K562 (cell line): ENCODE data around the gene FMN2.

Experiments used
- E2F1 ChIP-seq: sonication (generic); formaldehyde crosslinking; IDR thresholded peaks from 2 replicates; pipeline ENCODE4 v1.8.1; 2023; ENCODE audit warnings: mild to moderate bottlenecking, missing genetic modification reagents, moderate library complexity
- HDAC2 ChIP-seq: fragments of 450-650 bp; IDR thresholded peaks from 2 replicates; pipeline ENCODE4 v1.6.1; 2016; ENCODE audit warnings: mild to moderate bottlenecking
- RAD51 ChIP-seq: fragments of 450-650 bp; IDR thresholded peaks from 2 replicates; pipeline ENCODE4 v1.7.1; 2016; ENCODE audit warnings: low read depth, mild to moderate bottlenecking, borderline replicate concordance
- RBM34 ChIP-seq: fragments of 200-400 bp; formaldehyde crosslinking; IDR thresholded peaks from 2 replicates; pipeline ENCODE4 v1.6.1; 2018; ENCODE audit warnings: low read length, borderline replicate concordance; ENCODE audit not compliant: insufficient read depth
- SNAPC5 ChIP-seq: fragments of 250-450 bp; sonication (Bioruptor Pico); IDR thresholded peaks from 2 replicates; pipeline ENCODE4 v1.8.0; 2021; ENCODE audit warnings: moderate library complexity, mild to moderate bottlenecking, inconsistent platforms
- TAF1 ChIP-seq: IDR thresholded peaks from 2 replicates; pipeline ENCODE4 v1.6.1; 2011; ENCODE audit warnings: mild to moderate bottlenecking, low read length, moderate library complexity; ENCODE audit not compliant: insufficient read depth, control insufficient read depth, severe bottlenecking; ENCODE audit errors: extremely low read depth
- ZBTB26 ChIP-seq: fragments of 450-650 bp; formaldehyde crosslinking; IDR thresholded peaks from 2 replicates; pipeline ENCODE4 v1.4.0; 2022; ENCODE audit warnings: missing genetic modification characterization
- ZZZ3 ChIP-seq: fragments of 450-650 bp; IDR thresholded peaks from 2 replicates; pipeline ENCODE4 v1.6.1; 2016; ENCODE audit warnings: antibody characterized with exemption, mild to moderate bottlenecking, moderate library complexity

- TF ChIP-seq E2F1 (no peak), ZZZ3 (no peak), SNAPC5 (CRISPR knock-in tag) (no peak), RAD51 (no peak), HDAC2 (no peak), RBM34 (no peak), ZBTB26 (CRISPR knock-in tag) (no peak), TAF1 (no peak)
Measured at GRCh38 chr1:240138867-240139266, 47.2 kb downstream of the FMN2 start.
